Peyer's patch (tissue), 4 donors: Measurements from ENCODE around the gene AMZ2. TPM values are rescaled to one million over a fixed set of nuclear protein-coding genes. Genes with fewer than 3 reads are reported as not detected.
"Not testable (repeated sequence)": the region's sequence is repeated elsewhere in the genome, so short reads cannot be mapped to it uniquely, and the experiment has no call there.

Source experiments
- DNase-seq, 3 donors: peaks; one replicate each; pipeline ENCODE4 v3.0.0-alpha.2; 2017 to 2019
- H3K27ac ChIP-seq, 4 donors: fragments of 200-600 bp; sonication (generic); one replicate each; pipeline ENCODE4 v1.5.1; 2016 to 2019
- H3K27me3 ChIP-seq, 2 donors: fragments of 200-600 bp; sonication (generic); one replicate each; pipeline ENCODE4 v1.5.1; 2019
- H3K36me3 ChIP-seq, 3 donors: fragments of 200-600 bp; sonication (generic); one replicate each; pipeline ENCODE4 v1.5.1; 2016 to 2019
- H3K4me1 ChIP-seq, 4 donors: fragments of 200-600 bp; sonication (generic); one replicate each; pipeline ENCODE4 v1.5.1; 2016 to 2019
- H3K4me3 ChIP-seq, 4 donors: fragments of 200-600 bp; sonication (generic); 1 replicate in 3 of 4; 2 replicates in 1 of 4; pipeline ENCODE4 v1.5.1; 2016 to 2019; ENCODE audit warnings: mild to moderate bottlenecking in 1 of 4
- H3K9me3 ChIP-seq, 4 donors: fragments of 200-600 bp; sonication (generic); one replicate each; pipeline ENCODE4 v1.5.1; 2016 to 2019; ENCODE audit warnings: mild to moderate bottlenecking in 1 of 4
- CTCF ChIP-seq, 6 experiments: fragments of 450-650 bp in 4 of 6; fragments of 200-600 bp in 2 of 6; sonication (generic) in 1 of 6; IDR thresholded peaks; one replicate each; pipeline ENCODE4 v1.5.1; 2017 to 2019; ENCODE audit warnings: antibody characterized with exemption in 6 of 6, mild to moderate bottlenecking in 3 of 6, moderate library complexity in 1 of 6
- POLR2A ChIP-seq, 2 donors: fragments of 450-650 bp; IDR thresholded peaks; one replicate each; pipeline ENCODE4 v1.5.1; 2017; ENCODE audit warnings: antibody characterized with exemption in 2 of 2, mild to moderate bottlenecking in 2 of 2, moderate library complexity in 2 of 2
- total RNA-seq, 4 donors: library from RNA; depleted of rRNA; stranded (reverse); fragments of >200 nt; gene quantifications; one replicate each; pipeline ENCODE4 v1.1.0, GENCODE V29; 2016

AMZ2 gene
- total RNA-seq = 10 to 100 TPM; 18.0 to 38.8 (median 31.2) TPM

- Histone ChIP-seq H3K27ac (peak within 1 kb of the TSS; percentile 89 to 99 (median 97)), H3K9me3 (no peaks in the 10 kb centered on the region), H3K4me3 (peak within 1 kb of the TSS; percentile 57 to 74 (median 72)), H3K27me3 (no peaks in the 10 kb centered on the region), H3K36me3 (peaks cover 0 to 5% (median 0%) of the 10 kb centered on the region in 3 donors), H3K4me1 (peaks cover 0 to 13% (median 0%) of the 10 kb centered on the region in 4 donors)
- TF ChIP-seq CTCF (IDR thresholded peaks at IDR 0.05) (no peak), POLR2A (IDR thresholded peaks at IDR 0.05) (peak; percentile 78 to 80)
- DNase-seq = peak; percentile 94 to 98 (median 97)
Measured at GRCh38 chr17:68247445-68248198, at the start of gene AMZ2. AMZ2 (plus strand) TSS chr17:68248043; CDS start chr17:68250188, 2,145 bp downstream.

GRCh38 chr17:68198931-68199836, 48.7 kb upstream of the AMZ2 start:
- DNase-seq = peak in 1 of 3 donors; percentile 63
- Histone ChIP-seq H3K4me1 (peaks cover 4 to 54% (median 25%) of the 10 kb centered on the region in 4 donors), H3K9me3 (no peaks in the 10 kb centered on the region), H3K27ac (peak overlapping the region in 2 of 4 donors; percentile 19 to 49), H3K4me3 (peak overlapping the region; percentile 23 to 52 (median 48)), H3K27me3 (peaks cover 0 to 47% of the 10 kb centered on the region in 2 donors), H3K36me3 (no peaks in the 10 kb centered on the region)
- TF ChIP-seq POLR2A (IDR thresholded peaks at IDR 0.05) (no peak), CTCF (IDR thresholded peaks at IDR 0.05) (no peak)

DNA sequence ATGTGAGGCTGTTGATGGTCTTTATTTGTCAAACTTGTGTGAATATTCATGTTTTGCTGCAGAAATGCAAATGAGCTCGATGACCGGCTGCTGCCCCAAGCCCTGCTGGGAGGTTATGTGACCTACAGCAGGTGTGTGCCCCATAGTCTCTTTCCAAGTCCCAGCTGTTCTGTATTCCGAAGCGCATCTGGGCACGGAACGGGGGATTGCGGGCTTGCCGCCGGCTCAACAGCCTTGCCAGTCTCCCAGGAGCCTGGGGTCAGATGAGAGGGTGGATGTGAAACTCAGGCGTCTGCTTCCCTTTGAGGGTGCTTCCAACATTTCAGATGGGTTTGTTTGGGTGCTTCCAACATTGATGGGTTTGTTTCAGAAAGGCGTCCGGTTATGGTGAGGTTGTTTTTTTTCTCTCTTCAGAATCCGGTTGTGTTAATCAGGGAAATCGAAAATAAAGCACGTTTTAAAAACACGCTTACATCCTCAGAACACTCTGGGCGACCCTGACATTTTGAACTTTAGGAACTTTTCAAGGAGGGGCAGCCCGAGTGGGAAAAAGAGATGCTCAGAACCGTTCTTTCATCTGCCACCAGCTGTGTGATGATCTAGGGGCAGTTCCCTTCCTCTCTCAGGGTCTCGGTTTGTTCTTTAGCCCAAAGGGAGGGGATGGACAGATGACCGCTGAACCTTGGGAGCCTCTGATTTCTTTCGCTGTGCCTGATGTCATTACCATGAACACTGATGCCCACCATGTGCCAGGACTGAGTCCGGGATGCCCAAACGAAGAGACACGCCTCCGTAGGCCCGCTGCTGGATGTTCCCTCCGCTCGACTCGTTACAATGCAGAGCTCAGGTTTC, 47.8 kb upstream of the AMZ2 start:
- H3K27me3 ChIP-seq = peaks cover 0 to 47% of the 10 kb centered on the region in 2 donors
- H3K36me3 ChIP-seq = no peaks in the 10 kb centered on the region
- DNase-seq = peak in 1 of 3 donors; percentile 49
- peak overlapping the region in 1 of 4 donors; percentile 49 for H3K27ac ChIP-seq
- TF ChIP-seq CTCF (IDR thresholded peaks at IDR 0.05) (no peak), POLR2A (IDR thresholded peaks at IDR 0.05) (no peak)
- H3K4me1 ChIP-seq = peaks cover 4 to 60% (median 28%) of the 10 kb centered on the region in 4 donors
- H3K4me3 ChIP-seq = peak overlapping the region; percentile 23 to 52 (median 48)
- H3K9me3 ChIP-seq = no peaks in the 10 kb centered on the region

- Histone ChIP-seq H3K36me3 (no peaks in the 10 kb centered on the region), H3K4me1 (peaks cover 4 to 59% (median 27%) of the 10 kb centered on the region in 4 donors), H3K4me3 (peak overlapping the region; percentile 5 to 52 (median 46)), H3K27me3 (peaks cover 0 to 41% of the 10 kb centered on the region in 2 donors), H3K27ac (no peak overlapping the region), H3K9me3 (no peaks in the 10 kb centered on the region)
- TF ChIP-seq POLR2A (IDR thresholded peaks at IDR 0.05) = no peak
- peak; percentile 74 to 92 (median 82) for TF ChIP-seq CTCF (IDR thresholded peaks at IDR 0.05)
- DNase-seq = peak; percentile 78 to 92 (median 90)
Measured at GRCh38 chr17:68200689-68201417, 47.0 kb upstream of the AMZ2 start.

- not testable (repeated sequence) for DNase-seq, H3K36me3 ChIP-seq, H3K9me3 ChIP-seq, H3K27ac ChIP-seq, H3K4me3 ChIP-seq
- peaks cover 0 to 35% of the 10 kb centered on the region in 2 donors for H3K27me3 ChIP-seq
- H3K4me1 ChIP-seq = peaks cover 4 to 54% (median 24%) of the 10 kb centered on the region in 4 donors
Measured at GRCh38 chr17:68201418-68201771, 46.4 kb upstream of the AMZ2 start.

DNA sequence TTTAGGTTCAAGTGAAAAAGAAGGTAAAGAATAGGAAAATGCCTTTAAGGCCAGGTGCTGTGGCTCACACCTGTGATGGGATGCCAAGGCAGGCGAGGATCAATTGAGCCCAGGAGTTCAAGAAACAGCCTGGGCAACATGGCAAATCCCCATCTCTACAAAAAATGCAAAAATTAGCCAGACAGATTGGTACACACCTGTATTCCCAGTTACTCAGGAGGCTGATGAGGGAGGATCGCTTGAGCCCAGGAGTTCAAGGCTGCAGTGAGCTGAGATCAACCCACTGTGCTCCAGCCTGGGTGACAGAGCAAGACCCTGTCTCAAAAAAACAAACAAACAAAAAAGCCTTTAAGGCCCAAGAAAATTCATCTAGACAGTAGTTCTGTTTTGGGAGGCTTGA, 45.5 kb upstream of the AMZ2 start:
- Histone ChIP-seq H3K27me3 (peaks cover 0 to 26% of the 10 kb centered on the region in 2 donors), H3K4me1 (peaks cover 2 to 44% (median 20%) of the 10 kb centered on the region in 4 donors)

More for the DNA sequence above, 45.5 kb upstream of the AMZ2 start:
- not testable (repeated sequence) for DNase-seq, H3K4me3 ChIP-seq, H3K27ac ChIP-seq, H3K36me3 ChIP-seq, H3K9me3 ChIP-seq
